Measurements from ENCODE around the gene FLYWCH2.
"Not testable (repeated sequence)": the region's sequence is repeated elsewhere in the genome, so short reads cannot be mapped to it uniquely, and the experiment has no call there.

FLYWCH2 gene

GRCh38 chr16:2884041-2884451 is 1.0 kb downstream of the FLYWCH2 start:
- no peak for DNase-seq

- DNase-seq: no peak
Observed at GRCh38 chr16:2894231-2894630, 11.2 kb downstream of the FLYWCH2 start.

DNA sequence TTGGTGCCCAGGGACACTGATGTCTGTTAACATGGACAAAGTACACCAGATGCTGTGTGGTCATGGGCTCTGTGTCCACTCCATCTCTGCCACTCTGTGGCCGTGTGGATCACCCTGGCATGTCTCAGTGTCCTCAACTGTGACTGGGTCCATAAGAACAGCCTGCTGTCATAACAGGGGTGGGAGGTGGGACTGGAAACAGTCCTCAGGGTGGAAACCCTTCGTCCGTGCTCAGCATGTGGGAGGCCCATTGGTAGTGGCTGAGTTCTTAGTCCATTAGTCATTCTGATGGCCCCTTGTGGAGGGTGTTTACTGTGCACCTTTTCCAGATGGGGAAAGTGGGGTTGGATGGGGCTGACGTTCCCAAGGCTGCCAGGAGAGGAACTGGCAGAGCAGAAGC is 12.8 kb downstream of the FLYWCH2 start:
- DNase-seq: no peak

DNA sequence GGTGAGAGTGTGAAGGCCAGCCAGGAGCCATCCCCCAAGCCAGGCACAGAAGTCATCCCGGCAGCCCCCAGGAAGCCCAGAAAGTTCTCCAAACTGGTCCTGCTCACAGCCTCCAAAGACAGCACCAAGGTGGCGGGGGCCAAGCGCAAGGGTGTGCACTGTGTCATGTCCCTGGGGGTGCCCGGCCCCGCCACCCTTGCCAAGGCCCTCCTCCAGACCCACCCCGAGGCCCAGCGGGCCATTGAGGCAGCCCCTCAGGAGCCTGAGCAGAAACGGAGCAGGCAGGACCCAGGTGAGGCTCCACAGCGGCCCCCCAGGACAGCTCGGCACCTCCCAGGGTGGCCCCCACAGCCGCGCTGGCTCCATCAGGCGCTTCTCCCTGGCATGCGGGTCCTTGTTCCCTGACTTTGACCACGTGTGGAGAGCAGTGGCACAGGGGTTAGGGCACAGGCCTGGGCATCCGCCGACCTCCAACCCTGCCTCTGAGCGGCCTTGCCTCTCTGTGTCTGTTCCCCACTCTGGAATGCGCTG is 13.5 kb downstream of the FLYWCH2 start:
- DNase-seq: no peak

DNA sequence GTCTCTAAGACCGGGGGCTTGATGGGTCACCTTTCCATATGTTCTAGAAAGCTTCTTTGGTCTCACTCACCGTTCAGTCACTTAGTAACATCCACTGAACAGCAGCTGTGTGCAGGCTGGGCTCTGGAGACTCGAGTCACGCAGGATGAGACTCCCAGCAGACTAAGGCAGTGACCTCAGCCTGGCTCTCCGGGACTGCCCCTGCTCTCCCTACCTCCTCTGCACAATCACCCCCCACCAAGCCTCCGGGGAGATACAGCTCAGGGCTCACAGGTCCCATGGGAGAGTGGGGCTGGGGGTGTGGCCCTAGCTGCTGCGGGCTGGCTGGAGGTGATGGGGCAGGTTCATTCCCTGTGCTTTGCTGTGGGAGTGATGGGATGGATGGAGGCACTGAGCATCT is 14.1 kb downstream of the FLYWCH2 start:
- DNase-seq: no peak

GRCh38 chr16:2898831-2899563 is 16.0 kb downstream of the FLYWCH2 start:
- DNase-seq: no peak

GRCh38 chr16:2899564-2900072 is 16.6 kb downstream of the FLYWCH2 start:
- no peak for DNase-seq

DNA sequence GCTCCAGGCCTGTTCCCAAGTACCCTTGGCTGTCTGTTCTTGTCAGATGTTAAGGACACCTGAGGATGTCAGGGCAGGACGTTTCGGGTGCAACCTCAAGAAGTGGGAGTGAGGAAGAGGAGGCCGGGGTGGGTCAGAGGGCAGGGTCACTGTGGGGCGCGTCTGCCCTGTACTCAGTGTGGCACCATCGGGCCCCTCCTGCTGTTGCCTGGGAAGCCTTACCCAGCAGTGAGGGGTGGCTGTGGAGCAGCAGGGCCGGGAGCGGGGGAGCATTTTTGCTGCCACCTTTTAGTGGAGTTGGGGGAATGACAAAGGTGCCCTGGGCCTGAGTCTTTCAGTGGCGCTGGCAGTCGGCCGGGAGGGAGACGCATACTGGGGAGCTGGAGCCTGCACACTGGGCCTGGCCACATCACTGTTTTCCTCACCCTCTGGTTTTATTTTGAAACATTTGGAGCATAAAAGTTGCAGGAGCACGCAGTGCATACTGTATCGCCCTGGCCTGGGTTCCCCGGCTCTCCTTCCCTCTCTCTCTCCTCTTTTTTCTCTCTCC is 17.6 kb downstream of the FLYWCH2 start:
- DNase-seq: no peak

DNA sequence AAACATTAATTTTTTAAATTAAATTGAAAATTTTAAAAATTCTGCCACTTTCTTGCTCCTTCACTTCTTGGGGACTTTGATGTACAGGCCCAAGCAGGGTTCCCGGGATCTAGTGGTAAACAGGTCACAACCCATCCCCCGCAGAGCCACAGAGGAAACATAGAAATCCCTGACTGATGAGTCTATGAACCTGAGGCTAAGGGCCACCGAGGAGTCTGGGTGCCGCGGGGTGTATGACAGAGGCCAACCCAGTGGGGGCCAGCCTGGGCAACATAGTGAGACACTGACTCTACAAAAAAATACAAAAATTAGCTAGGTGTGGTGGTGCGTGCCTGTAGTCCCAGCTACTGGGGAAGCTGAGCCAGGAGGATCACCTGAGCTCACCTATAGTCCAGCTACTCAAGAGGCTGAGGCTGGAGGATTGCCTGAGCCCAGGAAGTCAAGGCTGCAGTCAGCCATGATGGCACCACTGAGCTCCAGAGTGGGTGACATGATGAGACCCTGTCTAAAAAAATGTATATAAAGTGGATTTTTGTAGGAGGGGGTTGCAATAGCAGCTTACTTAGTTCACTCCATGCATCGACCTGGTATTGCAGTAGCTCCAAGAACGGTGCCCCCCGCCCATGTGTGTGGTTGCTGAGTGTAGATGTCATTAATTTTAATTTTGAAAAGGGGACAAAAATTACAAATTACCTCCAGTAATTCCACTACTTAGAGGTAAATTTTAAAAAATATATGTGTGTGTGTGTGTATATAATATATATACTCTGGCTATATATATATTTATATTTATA is 19.5 kb downstream of the FLYWCH2 start:
- DNase-seq: no peak

GRCh38 chr16:2904100-2904921 is 21.3 kb downstream of the FLYWCH2 start:
- DNase-seq: peak; percentile 63

GRCh38 chr16:2904922-2905240 is 21.9 kb downstream of the FLYWCH2 start:
- no peak for DNase-seq

- peak; percentile 95 for DNase-seq
Observed at GRCh38 chr16:2905241-2905987, 22.4 kb downstream of the FLYWCH2 start.

- DNase-seq: no peak
Observed at GRCh38 chr16:2905988-2906387, 23.0 kb downstream of the FLYWCH2 start.

DNA sequence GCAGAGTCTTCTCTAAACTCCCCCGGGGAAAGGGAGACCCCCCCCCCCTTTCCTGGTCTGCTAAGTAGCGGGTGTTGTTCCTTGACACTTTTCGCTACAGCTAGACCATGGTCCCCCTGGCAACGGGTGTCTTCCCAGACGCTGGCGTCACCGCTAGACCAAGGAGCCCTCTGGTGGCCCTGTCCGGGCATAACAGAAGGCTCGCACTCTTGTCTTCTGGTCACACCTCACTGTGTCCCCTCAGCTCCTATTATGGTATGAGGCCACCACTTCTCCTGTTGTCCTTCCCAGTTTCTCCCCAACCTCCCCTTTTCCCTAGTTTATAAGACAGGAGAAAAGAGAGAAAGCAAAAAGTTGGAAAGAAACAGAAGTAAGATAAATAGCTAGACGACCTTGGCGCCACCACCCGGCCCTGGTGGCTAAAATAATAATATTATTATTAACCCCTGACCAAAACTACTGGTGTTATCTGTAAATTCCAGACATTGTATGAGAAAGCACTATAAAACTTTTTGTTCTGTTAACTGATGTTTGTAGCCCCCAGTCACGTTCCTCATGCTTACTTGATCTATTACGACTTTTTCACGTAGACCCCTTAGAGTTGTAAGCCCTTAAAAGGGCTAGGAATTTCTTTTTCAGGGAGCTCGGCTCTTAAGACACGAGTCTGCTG is 24.2 kb downstream of the FLYWCH2 start:
- not testable (repeated sequence) for DNase-seq

DNA sequence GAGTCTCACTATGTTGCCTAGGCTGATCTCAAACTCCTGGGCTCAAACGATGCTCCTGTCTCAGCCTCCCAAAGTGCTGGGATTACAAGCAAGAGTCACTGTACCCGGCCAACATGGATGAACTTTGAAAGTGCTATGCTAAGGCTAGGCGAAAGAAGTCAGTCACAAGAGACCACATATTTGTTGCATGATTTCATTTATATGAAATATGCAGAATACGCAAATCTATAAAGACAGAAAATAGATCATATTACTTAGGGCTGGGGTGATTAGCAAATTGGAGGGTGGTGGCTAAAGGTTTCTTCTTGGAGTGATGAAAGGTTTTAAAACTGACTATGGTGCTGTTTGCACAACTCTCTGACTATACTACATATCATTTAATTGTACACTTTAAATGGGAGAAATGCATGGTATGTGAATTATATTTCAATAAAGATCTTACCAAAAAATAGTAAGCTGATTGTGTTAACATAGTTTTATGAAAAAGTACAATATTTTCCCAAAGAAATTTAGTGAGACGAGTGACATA is 27.5 kb downstream of the FLYWCH2 start:
- DNase-seq: no peak

- peak; percentile 91 for DNase-seq
Observed at GRCh38 chr16:2911638-2912329, 28.8 kb downstream of the FLYWCH2 start, which contains the start of gene FLYWCH1. Gene FLYWCH1 (plus strand): TSS chr16:2911931. CDS start chr16:2929686, 17,755 bp downstream.

- DNase-seq: no peak
Observed at GRCh38 chr16:2912330-2913199, 29.6 kb downstream of the FLYWCH2 start.

DNA sequence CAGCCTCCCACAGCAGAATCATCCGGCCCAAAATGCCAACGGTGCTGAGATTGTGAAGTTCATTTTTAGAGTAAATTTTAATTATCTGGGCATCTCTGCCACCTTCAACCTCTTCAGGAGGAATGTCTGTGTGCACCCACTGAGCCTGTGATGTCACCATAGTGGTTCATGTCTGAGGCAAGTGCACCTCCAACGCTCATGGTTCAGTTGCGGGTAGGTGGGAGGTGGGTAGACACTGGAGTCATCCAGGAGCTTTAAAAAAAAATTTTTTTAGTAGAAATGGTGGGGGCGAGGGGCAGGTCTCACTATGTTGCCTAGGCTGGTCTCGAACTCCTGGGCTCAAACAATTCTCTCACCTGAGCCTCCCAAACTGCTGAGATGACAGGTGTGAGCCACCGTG is 30.6 kb downstream of the FLYWCH2 start:
- DNase-seq: no peak

- no peak for DNase-seq
Observed at GRCh38 chr16:2914233-2914632, 31.2 kb downstream of the FLYWCH2 start.
